HepG2 (cell line): ENCODE data around the gene IRGQ. TPM values are rescaled to one million over a fixed set of nuclear protein-coding genes. Genes with fewer than 3 reads are reported as not detected.

Experiments used
- ATF2 ChIP-seq: sonication (generic); formaldehyde crosslinking; IDR thresholded peaks from 2 replicates; pipeline ENCODE4 v1.4.0; 2020; ENCODE audit warnings: missing genetic modification reagents
- CENPT ChIP-seq: sonication (generic); formaldehyde crosslinking; IDR thresholded peaks from 2 replicates; pipeline ENCODE4 v1.8.0; 2022; ENCODE audit warnings: low read depth, mild to moderate bottlenecking, moderate library complexity, missing genetic modification reagents
- DMAP1 ChIP-seq: IDR thresholded peaks from 2 replicates; pipeline ENCODE4 v1.6.1; 2016
- FOXP1 ChIP-seq, 2 experiments: fragments of 450-650 bp in 1 of 2; IDR thresholded peaks; 2 replicates each; pipeline ENCODE4 v1.6.1; 2017 to 2018; ENCODE audit warnings: antibody characterized with exemption in 1 of 2
- GATA4 ChIP-seq: sonication (generic); IDR thresholded peaks from 2 replicates; pipeline ENCODE4 v1.6.1; 2016; ENCODE audit warnings: antibody characterized with exemption, low read depth, borderline replicate concordance
- KDM4B ChIP-seq: sonication (generic); formaldehyde crosslinking; IDR thresholded peaks from 2 replicates; pipeline ENCODE4 v1.4.0; 2020; ENCODE audit warnings: missing genetic modification reagents
- KDM5B ChIP-seq: sonication (generic); formaldehyde crosslinking; IDR thresholded peaks from 2 replicates; pipeline ENCODE4 v1.4.0; 2020; ENCODE audit warnings: missing genetic modification reagents, mild to moderate bottlenecking, borderline replicate concordance
- MEF2D ChIP-seq: sonication (generic); formaldehyde crosslinking; IDR thresholded peaks from 2 replicates; pipeline ENCODE4 v1.5.1; 2020; ENCODE audit warnings: mild to moderate bottlenecking, missing genetic modification reagents
- MXD1 ChIP-seq: sonication (generic); formaldehyde crosslinking; IDR thresholded peaks from 2 replicates; pipeline ENCODE4 v1.4.0; 2020; ENCODE audit warnings: mild to moderate bottlenecking, missing genetic modification reagents
- SOX5 ChIP-seq: IDR thresholded peaks from 2 replicates; pipeline ENCODE4 v1.6.1; 2016; ENCODE audit warnings: borderline replicate concordance
- THAP9 ChIP-seq: sonication (generic); formaldehyde crosslinking; IDR thresholded peaks from 2 replicates; pipeline ENCODE4; 2020; ENCODE audit warnings: missing genetic modification reagents, mild to moderate bottlenecking, borderline replicate concordance
- TMF1 ChIP-seq: sonication (generic); formaldehyde crosslinking; IDR thresholded peaks from 2 replicates; pipeline ENCODE4 v1.8.1; 2022; ENCODE audit warnings: low read depth, missing genetic modification reagents
- ZFP91 ChIP-seq: sonication (generic); formaldehyde crosslinking; IDR thresholded peaks from 2 replicates; pipeline ENCODE4 v1.9.0; 2022; ENCODE audit warnings: missing genetic modification reagents, mild to moderate bottlenecking, borderline replicate concordance
- ZNF503 ChIP-seq: sonication (generic); formaldehyde crosslinking; IDR thresholded peaks from 2 replicates; pipeline ENCODE4 v1.4.0; 2020; ENCODE audit warnings: missing genetic modification reagents
- ZNF709 ChIP-seq: sonication (generic); formaldehyde crosslinking; IDR thresholded peaks from 2 replicates; pipeline ENCODE4 v1.5.0; 2020; ENCODE audit warnings: mild to moderate bottlenecking, missing genetic modification reagents
- ZNF770 ChIP-seq: sonication (generic); formaldehyde crosslinking; IDR thresholded peaks from 2 replicates; pipeline ENCODE4 v1.5.0; 2020; ENCODE audit warnings: mild to moderate bottlenecking, missing genetic modification reagents
- ZNF841 ChIP-seq: sonication (generic); formaldehyde crosslinking; IDR thresholded peaks from 2 replicates; pipeline ENCODE4 v1.8.1; 2023; ENCODE audit warnings: missing genetic modification reagents, borderline replicate concordance
- ZNF879 ChIP-seq: sonication (generic); formaldehyde crosslinking; IDR thresholded peaks from 2 replicates; pipeline ENCODE4 v1.8.1; 2023; ENCODE audit warnings: missing genetic modification reagents
- polyA plus RNA-seq, 8 experiments: library from polyadenylated mRNA; depleted of rRNA in 3 of 8; stranded (reverse) in 7 of 8; unstranded in 1 of 8; fragments of >200 nt; fragmentation: Illumina TruSeq in 4 of 8; extraction: Trizol in 4 of 8; gene quantifications; 2 replicates each; pipeline versions ENCODE4 v1.2.1 to v1.2.3, GENCODE V29; 2011 to 2016; ENCODE audit warnings: low read depth in 4 of 8, missing spikeins in 1 of 8, mixed read lengths in 1 of 8; ENCODE audit not compliant: insufficient read depth in 1 of 8
- total RNA-seq, 5 experiments: library from RNA; depleted of rRNA; stranded (reverse); fragments of >200 nt; fragmentation: Illumina TruSeq; extraction: Trizol; gene quantifications; 2 replicates each; pipeline ENCODE4 v1.2.3, GENCODE V29; 2016; ENCODE audit warnings: low read depth in 1 of 5

IRGQ gene
- total and polyA plus RNA-seq, 2 of the 13 experiments (the other 11 are each of a cell fraction or from before 2014, with no cell fraction given) = 11.6 to 12.4 TPM

- no peak for TF ChIP-seq GATA4
- TF ChIP-seq CENPT (CRISPR knock-in tag) = no peak
- TF ChIP-seq DMAP1 (CRISPR knock-in tag) = no peak; the same call in 1 of the 2 replicates
- no peak for TF ChIP-seq ZNF879 (CRISPR knock-in tag)
- no peak for TF ChIP-seq KDM5B (CRISPR knock-in tag)
- TF ChIP-seq ATF2 (CRISPR knock-in tag) = peak; percentile 42; the same call in 1 of the 2 replicates
- no peak for TF ChIP-seq THAP9 (CRISPR knock-in tag)
- no peak for TF ChIP-seq ZNF709 (CRISPR knock-in tag)
- TF ChIP-seq ZNF503 (CRISPR knock-in tag) = no peak
- 0 out of 2 replicates have a peak, but pooled peaks have one; percentile 54 for TF ChIP-seq ZFP91
- no peak for TF ChIP-seq MEF2D (CRISPR knock-in tag)
- no peak for TF ChIP-seq SOX5
- TF ChIP-seq ZNF841 = no peak
- no peak for TF ChIP-seq ZNF770 (CRISPR knock-in tag)
- no peak for TF ChIP-seq FOXP1 (IDR thresholded peaks at IDR 0.05)
- TF ChIP-seq FOXP1 (CRISPR knock-in tag; IDR thresholded peaks at IDR 0.05) = no peak
- no peak for TF ChIP-seq MXD1
- no peak for TF ChIP-seq KDM4B (CRISPR knock-in tag)
- TF ChIP-seq TMF1 (CRISPR knock-in tag) = no peak
These were observed 977 bp downstream of the IRGQ start (continued) for GRCh38 chr19:43594710-43595604.
